ENCODE data around the gene TYRP1.

The TYRP1 gene

DNA sequence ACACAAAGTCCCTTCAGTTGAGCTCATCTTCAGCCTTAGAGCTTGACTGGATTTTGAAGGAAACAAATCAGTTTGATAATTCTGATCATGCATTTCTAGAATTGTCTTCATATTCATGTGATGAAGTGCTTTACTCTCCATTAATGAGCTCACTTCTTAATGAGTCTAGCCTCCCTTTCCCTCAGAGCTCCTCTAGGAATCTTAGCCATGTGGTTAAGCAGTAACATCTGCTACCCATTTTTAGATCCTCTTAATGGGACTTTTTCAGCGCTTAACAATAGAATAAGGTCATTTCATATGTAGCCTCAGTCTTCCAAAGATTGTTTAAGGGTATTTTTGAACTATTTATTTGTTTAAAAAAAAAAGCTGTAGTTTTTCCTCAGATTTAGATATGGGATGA is 44.7 kb downstream of the TYRP1 start:
- no peak for DNase-seq

DNA sequence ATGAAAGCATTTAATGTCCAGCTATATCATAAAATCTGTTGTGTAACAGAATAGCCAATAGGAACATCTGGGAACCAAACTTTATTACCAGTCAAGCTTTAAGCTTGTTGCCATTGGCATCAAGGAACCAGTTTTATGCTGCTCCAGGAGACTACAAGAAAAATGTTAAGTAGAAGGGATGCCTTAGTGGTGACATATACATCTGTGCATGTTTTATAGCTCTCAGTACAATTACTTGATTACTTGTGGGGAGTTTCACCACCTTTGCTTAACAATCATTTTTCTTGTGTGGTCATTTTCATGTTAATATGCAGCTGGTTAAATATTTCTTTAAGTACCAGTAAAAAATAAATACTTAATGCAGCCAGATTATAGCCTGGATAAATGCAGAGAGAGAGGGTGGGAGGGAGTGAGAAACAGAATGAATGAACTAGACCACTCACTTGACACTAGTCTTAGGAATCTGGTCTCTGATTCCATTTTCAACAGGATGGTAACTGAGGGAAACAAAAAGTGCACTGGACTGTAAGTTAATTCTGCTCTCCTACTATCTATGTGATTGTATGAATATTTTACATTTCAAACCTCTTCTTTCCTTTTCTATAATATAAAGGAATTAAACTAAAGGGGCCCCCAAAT is 45.9 kb downstream of the TYRP1 start:
- no peak for DNase-seq

DNA sequence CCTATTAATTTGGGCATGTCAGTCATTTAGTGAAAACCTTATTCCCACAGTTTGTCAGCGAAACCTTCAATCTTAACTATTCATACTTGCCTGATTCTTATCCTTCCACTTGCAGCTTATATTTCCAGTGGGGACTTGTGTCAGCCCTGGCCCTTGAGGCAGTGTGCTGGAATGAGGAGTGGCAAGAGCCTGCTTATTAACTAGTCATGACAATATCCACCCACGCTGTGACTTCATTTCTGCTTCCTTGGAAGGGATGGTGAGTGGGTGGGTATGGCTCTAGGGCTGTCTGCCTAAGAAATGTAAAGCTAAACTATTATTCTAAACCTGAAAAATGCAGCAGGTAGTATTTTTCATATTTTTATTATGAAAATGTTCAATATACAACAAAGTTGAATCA is 47.7 kb downstream of the TYRP1 start:
- DNase-seq, result peak; percentile 2

DNA sequence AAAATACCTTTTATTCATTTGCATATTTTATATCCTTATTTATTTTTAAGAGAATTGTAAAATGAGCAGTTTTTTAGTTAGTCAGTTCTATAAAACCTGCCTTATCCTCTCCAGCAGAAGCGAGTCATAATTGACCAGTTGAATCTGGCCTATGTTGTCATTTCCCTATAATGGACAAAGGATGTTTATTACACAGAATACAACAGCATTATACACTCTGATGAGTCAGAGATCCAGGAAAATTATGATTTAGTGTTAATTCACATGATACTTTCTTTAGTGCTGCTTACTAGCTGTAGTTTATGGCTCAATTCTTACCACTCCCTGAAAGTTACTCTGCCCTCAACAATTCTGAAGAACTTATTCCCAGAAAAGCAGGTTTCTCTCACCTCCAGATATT is 54.8 kb downstream of the TYRP1 start:
- no peak for DNase-seq

DNA sequence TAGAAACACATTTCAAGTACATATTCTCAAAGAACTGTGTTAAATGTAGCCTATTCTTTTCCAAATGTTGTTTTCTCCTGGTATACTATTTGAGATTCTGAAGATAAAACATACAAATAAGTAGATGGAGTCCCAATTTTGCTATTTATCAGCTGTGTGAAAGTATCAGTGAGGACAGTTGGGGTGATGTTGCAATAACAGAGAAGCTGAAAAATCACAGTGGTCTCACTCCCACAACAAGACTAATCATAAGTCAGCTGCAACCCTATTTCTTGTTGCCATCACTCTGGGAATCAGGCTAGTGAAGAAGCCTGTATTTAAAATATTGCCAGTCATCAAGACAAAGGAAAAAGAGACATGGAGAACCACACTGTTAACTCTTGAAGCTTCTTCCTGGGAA is 55.8 kb downstream of the TYRP1 start:
- DNase-seq, result no peak

DNA sequence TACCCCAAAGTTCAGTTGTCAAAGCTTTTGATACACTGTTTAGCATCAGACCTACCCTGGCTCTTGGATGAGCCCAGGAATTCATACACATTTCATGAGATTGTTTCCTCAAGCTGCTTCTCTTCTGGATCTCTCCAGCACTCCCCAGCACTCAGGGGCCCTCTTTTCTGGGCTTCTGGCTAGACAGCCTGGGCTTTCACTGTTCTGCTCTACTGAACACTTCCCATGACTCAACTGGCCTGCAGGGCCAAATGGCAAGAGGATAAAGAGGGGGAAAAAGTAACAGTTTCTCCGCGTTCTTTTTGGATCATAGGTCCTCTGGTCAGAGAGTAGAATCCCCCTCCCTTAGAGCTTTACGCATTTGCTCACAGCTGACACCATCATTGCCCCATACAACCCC is 60.7 kb downstream of the TYRP1 start:
- no peak for DNase-seq

DNA sequence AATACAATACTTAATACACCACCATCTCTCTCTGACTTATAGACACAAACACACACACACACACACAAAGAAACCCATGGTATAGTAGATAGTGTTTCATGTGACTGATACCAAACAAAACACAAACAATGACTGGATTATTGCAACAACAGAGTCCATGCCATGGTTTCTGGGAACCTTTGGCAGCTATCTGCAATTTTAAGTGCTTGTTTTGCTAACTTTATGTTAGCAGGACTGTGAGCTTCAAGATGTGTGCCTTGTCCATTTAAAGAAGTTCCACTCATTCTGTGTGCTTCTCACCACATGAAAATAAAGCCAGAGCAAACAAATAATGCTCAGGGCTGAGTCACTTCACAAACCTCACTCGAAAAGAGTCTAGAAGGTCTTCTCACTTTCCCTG is 66.6 kb downstream of the TYRP1 start:
- DNase-seq, result no peak
